HCT116 (cell line): ENCODE results near the gene MEIKIN.

Experiments
- CEBPB ChIP-seq: IDR thresholded peaks from 2 replicates; pipeline ENCODE4 v1.6.1; 2012; ENCODE audit warnings: low read depth
- EGR1 ChIP-seq: IDR thresholded peaks from 2 replicates; pipeline ENCODE4 v1.6.1; 2012; ENCODE audit warnings: low read depth
- EZH2 ChIP-seq: fragments of 200-600 bp; sonication (generic); IDR thresholded peaks from 2 replicates; pipeline ENCODE4 v1.6.1; 2017; ENCODE audit warnings: antibody characterized with exemption, mixed run types
- EZH2phosphoT487 ChIP-seq: fragments of 200-600 bp; IDR thresholded peaks from 2 replicates; pipeline ENCODE4 v1.6.1; 2018; ENCODE audit warnings: antibody characterized with exemption, borderline replicate concordance
- FOSL1 ChIP-seq: IDR thresholded peaks from 2 replicates; pipeline ENCODE4 v1.6.1; 2012; ENCODE audit warnings: low read depth
- POLR2A ChIP-seq: IDR thresholded peaks from 2 replicates; pipeline ENCODE4 v1.7.0; 2011; ENCODE audit warnings: borderline replicate concordance; ENCODE audit not compliant: insufficient read depth, insufficient read length; ENCODE audit errors: extremely low read depth
- POLR2AphosphoS5 ChIP-seq: IDR thresholded peaks from 2 replicates; pipeline ENCODE4 v1.6.1; 2011; ENCODE audit warnings: mild to moderate bottlenecking, low read depth, low read length, moderate library complexity
- TCF7L2 ChIP-seq: IDR thresholded peaks from 2 replicates; pipeline ENCODE4 v1.7.0; 2011; ENCODE audit warnings: borderline replicate concordance, inconsistent platforms; ENCODE audit not compliant: insufficient read depth, insufficient read length; ENCODE audit errors: extremely low read depth
- ZFX ChIP-seq: fragments of 450-650 bp; IDR thresholded peaks from 2 replicates; pipeline ENCODE4 v1.6.1; 2017
- TF ChIP-seq, protein P1 (sequence below), 3 experiments: fragments of 200-600 bp in 1 of 3; sonication (generic) in 1 of 3; IDR thresholded peaks in 2 of 3; conservative IDR thresholded peaks in 1 of 3; 2 replicates each; pipeline ENCODE4 v1.5.1; 2012 to 2017; ENCODE audit warnings: low read depth in 2 of 3, low read length in 2 of 3, antibody characterized with exemption in 1 of 3, borderline replicate concordance in 1 of 3, control low read depth in 1 of 3, mild to moderate bottlenecking in 1 of 3, mixed read lengths in 1 of 3, mixed run types in 1 of 3, moderate library complexity in 1 of 3; ENCODE audit not compliant: insufficient read depth in 1 of 3
- TF ChIP-seq, protein P2 (sequence below): IDR thresholded peaks from 2 replicates; pipeline ENCODE4 v1.6.1; 2012
- TF ChIP-seq, protein P3 (sequence below): IDR thresholded peaks from 2 replicates; pipeline ENCODE4 v1.6.1; 2012; ENCODE audit warnings: low read depth
- TF ChIP-seq, protein P4 (sequence below): IDR thresholded peaks from 2 replicates; pipeline ENCODE4 v1.6.1; 2012

DNA sequence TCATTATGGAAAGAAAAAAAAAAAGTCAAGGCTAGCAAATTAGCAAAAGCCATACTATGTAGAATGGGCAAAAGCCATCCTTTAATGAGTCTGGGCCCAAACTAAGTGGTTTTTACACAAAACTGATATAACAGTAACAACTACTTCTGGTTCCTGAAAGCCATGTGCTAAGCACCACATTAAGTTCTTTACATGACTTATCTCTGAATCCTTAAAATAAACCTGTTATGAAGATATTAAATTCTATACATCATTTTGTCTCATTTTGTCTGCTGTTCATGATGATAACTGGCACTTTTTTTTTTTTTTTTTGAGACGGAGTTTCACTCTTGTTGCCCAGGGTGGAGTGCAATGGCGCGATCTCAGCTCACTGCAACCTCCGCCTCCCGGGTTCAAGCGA is 153.6 kb downstream of the MEIKIN start:
- TF ChIP-seq, protein P1, sequence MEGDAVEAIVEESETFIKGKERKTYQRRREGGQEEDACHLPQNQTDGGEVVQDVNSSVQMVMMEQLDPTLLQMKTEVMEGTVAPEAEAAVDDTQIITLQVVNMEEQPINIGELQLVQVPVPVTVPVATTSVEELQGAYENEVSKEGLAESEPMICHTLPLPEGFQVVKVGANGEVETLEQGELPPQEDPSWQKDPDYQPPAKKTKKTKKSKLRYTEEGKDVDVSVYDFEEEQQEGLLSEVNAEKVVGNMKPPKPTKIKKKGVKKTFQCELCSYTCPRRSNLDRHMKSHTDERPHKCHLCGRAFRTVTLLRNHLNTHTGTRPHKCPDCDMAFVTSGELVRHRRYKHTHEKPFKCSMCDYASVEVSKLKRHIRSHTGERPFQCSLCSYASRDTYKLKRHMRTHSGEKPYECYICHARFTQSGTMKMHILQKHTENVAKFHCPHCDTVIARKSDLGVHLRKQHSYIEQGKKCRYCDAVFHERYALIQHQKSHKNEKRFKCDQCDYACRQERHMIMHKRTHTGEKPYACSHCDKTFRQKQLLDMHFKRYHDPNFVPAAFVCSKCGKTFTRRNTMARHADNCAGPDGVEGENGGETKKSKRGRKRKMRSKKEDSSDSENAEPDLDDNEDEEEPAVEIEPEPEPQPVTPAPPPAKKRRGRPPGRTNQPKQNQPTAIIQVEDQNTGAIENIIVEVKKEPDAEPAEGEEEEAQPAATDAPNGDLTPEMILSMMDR (IDR thresholded peaks at IDR 0.05 in 2 of 3, conservative IDR thresholded peaks at IDR 0.05 in 1 of 3; ENCODE audit: borderline replicate concordance in 1 of 3, insufficient read depth in 1 of 3, low read depth in 2 of 3, low read length in 2 of 3) = no peak
- TF ChIP-seq CEBPB (no peak), POLR2A (no peak), EZH2 (no peak), EGR1 (no peak), ZFX (no peak), TCF7L2 (no peak), POLR2AphosphoS5 (no peak), FOSL1 (no peak), EZH2phosphoT487 (no peak)
- TF ChIP-seq, protein P2, sequence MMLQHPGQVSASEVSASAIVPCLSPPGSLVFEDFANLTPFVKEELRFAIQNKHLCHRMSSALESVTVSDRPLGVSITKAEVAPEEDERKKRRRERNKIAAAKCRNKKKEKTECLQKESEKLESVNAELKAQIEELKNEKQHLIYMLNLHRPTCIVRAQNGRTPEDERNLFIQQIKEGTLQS = no peak
- TF ChIP-seq, protein P3, sequence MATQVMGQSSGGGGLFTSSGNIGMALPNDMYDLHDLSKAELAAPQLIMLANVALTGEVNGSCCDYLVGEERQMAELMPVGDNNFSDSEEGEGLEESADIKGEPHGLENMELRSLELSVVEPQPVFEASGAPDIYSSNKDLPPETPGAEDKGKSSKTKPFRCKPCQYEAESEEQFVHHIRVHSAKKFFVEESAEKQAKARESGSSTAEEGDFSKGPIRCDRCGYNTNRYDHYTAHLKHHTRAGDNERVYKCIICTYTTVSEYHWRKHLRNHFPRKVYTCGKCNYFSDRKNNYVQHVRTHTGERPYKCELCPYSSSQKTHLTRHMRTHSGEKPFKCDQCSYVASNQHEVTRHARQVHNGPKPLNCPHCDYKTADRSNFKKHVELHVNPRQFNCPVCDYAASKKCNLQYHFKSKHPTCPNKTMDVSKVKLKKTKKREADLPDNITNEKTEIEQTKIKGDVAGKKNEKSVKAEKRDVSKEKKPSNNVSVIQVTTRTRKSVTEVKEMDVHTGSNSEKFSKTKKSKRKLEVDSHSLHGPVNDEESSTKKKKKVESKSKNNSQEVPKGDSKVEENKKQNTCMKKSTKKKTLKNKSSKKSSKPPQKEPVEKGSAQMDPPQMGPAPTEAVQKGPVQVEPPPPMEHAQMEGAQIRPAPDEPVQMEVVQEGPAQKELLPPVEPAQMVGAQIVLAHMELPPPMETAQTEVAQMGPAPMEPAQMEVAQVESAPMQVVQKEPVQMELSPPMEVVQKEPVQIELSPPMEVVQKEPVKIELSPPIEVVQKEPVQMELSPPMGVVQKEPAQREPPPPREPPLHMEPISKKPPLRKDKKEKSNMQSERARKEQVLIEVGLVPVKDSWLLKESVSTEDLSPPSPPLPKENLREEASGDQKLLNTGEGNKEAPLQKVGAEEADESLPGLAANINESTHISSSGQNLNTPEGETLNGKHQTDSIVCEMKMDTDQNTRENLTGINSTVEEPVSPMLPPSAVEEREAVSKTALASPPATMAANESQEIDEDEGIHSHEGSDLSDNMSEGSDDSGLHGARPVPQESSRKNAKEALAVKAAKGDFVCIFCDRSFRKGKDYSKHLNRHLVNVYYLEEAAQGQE = no peak
- TF ChIP-seq, protein P4, sequence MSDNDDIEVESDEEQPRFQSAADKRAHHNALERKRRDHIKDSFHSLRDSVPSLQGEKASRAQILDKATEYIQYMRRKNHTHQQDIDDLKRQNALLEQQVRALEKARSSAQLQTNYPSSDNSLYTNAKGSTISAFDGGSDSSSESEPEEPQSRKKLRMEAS = no peak
